H1 (cell line): ENCODE data around the gene ZRANB2.

Source experiments
- ATF2 ChIP-seq: IDR thresholded peaks from 2 replicates; pipeline ENCODE4 v1.6.1; 2012; ENCODE audit warnings: low read length, inconsistent platforms
- CHD2 ChIP-seq: IDR thresholded peaks from 2 replicates; pipeline ENCODE4 v1.6.1; 2012; ENCODE audit warnings: low read length, improper control_type of control experiment
- CTCF ChIP-seq, 3 experiments: IDR thresholded peaks; 1 replicate in 2 of 3; 2 replicates in 1 of 3; pipeline versions ENCODE4 v1.5.1 to v1.6.1; 2011; ENCODE audit warnings: low read length in 3 of 3, mild to moderate bottlenecking in 3 of 3, inconsistent platforms in 2 of 3, low read depth in 1 of 3, moderate library complexity in 1 of 3; ENCODE audit not compliant: insufficient read depth in 1 of 3; ENCODE audit errors: control extremely low read depth in 1 of 3
- EP300 ChIP-seq, 2 experiments: IDR thresholded peaks; 1 replicate in 1 of 2; 2 replicates in 1 of 2; pipeline ENCODE4 v1.6.1; 2011 to 2012; ENCODE audit warnings: low read depth in 2 of 2, low read length in 2 of 2, mild to moderate bottlenecking in 2 of 2, borderline replicate concordance in 1 of 2, inconsistent platforms in 1 of 2, moderate library complexity in 1 of 2
- EZH2 ChIP-seq: fragments of 200-600 bp; sonication (generic); IDR thresholded peaks from 2 replicates; pipeline ENCODE4 v1.7.1; 2012; ENCODE audit warnings: low read depth, mild to moderate bottlenecking, moderate library complexity, low read length, inconsistent platforms; ENCODE audit not compliant: severe bottlenecking
- JUND ChIP-seq: IDR thresholded peaks from 2 replicates; pipeline ENCODE4 v1.6.1; 2011; ENCODE audit warnings: mild to moderate bottlenecking, improper control_type of control experiment, low read length
- KDM4A ChIP-seq: IDR thresholded peaks from one replicate; pipeline ENCODE4 v1.7.1; 2012; ENCODE audit warnings: low read depth, mild to moderate bottlenecking, moderate library complexity, low read length, inconsistent platforms; ENCODE audit not compliant: severe bottlenecking
- MAFK ChIP-seq: IDR thresholded peaks from 2 replicates; pipeline ENCODE4 v1.6.1; 2012; ENCODE audit warnings: low read depth, mild to moderate bottlenecking, improper control_type of control experiment, low read length
- POLR2A ChIP-seq, 2 experiments: IDR thresholded peaks; 1 replicate in 1 of 2; 2 replicates in 1 of 2; pipeline ENCODE4 v1.6.1; 2011; ENCODE audit warnings: low read depth in 2 of 2, low read length in 2 of 2, mild to moderate bottlenecking in 2 of 2; ENCODE audit errors: control extremely low read depth in 1 of 2
- POLR2AphosphoS5 ChIP-seq: IDR thresholded peaks from 2 replicates; pipeline ENCODE4 v1.6.1; 2011; ENCODE audit warnings: low read depth, low read length
- SIN3A ChIP-seq, 2 experiments: IDR thresholded peaks in 1 of 2; conservative IDR thresholded peaks in 1 of 2; 2 replicates each; pipeline ENCODE4 v1.6.1; 2011 to 2012; ENCODE audit warnings: low read length in 2 of 2, improper control_type of control experiment in 1 of 2, low read depth in 1 of 2, mild to moderate bottlenecking in 1 of 2
- TAF1 ChIP-seq: IDR thresholded peaks from 2 replicates; pipeline ENCODE4 v1.6.1; 2011; ENCODE audit warnings: mild to moderate bottlenecking, low read depth, low read length
- ZNF274 ChIP-seq: IDR thresholded peaks from 2 replicates; pipeline ENCODE4 v1.7.0; 2012; ENCODE audit warnings: low read length, borderline replicate concordance; ENCODE audit errors: extremely low read depth

DNA sequence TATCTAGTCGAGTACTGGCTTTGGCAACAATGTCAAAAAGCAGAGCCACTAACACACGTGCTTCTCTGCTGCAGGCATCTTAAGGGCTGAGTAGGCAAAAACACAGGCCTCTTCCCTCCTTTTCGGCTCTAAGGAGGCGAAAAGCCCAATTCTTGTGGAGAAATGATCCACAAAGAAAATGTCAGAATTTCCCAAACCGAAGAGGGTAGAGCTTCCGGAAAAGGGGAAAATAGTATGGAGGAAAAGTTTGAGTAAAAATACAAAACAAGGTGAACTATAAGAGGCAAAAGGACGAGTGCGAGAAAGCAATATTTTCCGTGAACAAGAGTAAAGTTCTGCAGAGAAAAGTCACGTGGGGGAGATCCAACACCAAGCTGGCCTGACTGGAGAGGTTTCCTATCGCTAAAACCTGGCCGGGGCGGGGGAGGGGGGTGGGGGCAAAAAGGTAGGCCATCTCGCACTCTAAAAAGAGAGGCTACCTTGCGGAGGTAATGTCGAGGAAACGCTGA, 551 bp downstream of the ZRANB2 start:
- TF ChIP-seq JUND (no peak), CTCF (IDR thresholded peaks at IDR 0.05; ENCODE audit: control extremely low read depth in 1 of 3, insufficient read depth in 1 of 3, low read depth in 1 of 3, low read length in 3 of 3) (no peak), ZNF274 (no peak), EP300 (IDR thresholded peaks at IDR 0.05; ENCODE audit: borderline replicate concordance in 1 of 2, low read depth in 2 of 2, low read length in 2 of 2) (no peak), POLR2A (IDR thresholded peaks at IDR 0.05; ENCODE audit: control extremely low read depth in 1 of 2, low read depth in 2 of 2, low read length in 2 of 2) (no peak), ATF2 (no peak), SIN3A (conservative IDR thresholded peaks at IDR 0.05 in 1 of 2, IDR thresholded peaks at IDR 0.05 in 1 of 2; ENCODE audit: low read depth in 1 of 2, low read length in 2 of 2) (0 out of 4 replicates have a peak, but pooled peaks have one; percentile 21 to 58), TAF1 (no peak), POLR2AphosphoS5 (no peak), CHD2 (no peak), KDM4A (no peak), EZH2 (no peak), MAFK (no peak)
